GM12878 (cell line): ENCODE measurements around the gene DUSP10. TPM values are rescaled to one million over a fixed set of nuclear protein-coding genes. Genes with fewer than 3 reads are reported as not detected.

Source experiments
- ATAC-seq: fragments of 200-7000 bp; cut with Tn5 transposase; 3 replicates; pipeline ENCODE4 v1.9.1; 2020; ENCODE audit warnings: mild to moderate bottlenecking, moderate library complexity
- BruUV-seq: library from RNA; stranded (reverse); fragments of 400-500 nt; replicated peaks from 2 replicates; lab custom pipeline; 2021; lab: Mats Ljungman, UMichigan
- CTCF ChIA-PET: fragments of 300-600 bp; sonication (Branson Sonifier 250); formaldehyde crosslinking; extraction: SDS; loops from one replicate; lab custom pipeline; 2021; ENCODE audit warnings: inconsistent platforms; lab: Yijun Ruan, JAX
- POLR2A ChIA-PET: fragments of 350-600 bp; formaldehyde crosslinking; extraction: SDS; loops from one replicate; lab custom pipeline; 2021; ENCODE audit warnings: inconsistent platforms; lab: Charles Lee
- RAD21 ChIA-PET: fragments of 300-600 bp; sonication (Branson Sonifier 250); formaldehyde crosslinking; loops from one replicate; lab custom pipeline; 2023; ENCODE audit warnings: antibody characterized with exemption; ENCODE audit not compliant: unreplicated experiment; lab: Charles Lee
- SMC1A ChIA-PET: fragments of 300-600 bp; sonication (Branson Sonifier 250); formaldehyde crosslinking; loops from one replicate; lab custom pipeline; 2023; ENCODE audit not compliant: unreplicated experiment, uncharacterized antibody; lab: Charles Lee
- DNase-seq: peaks from one replicate; pipeline ENCODE4 v3.0.0-alpha.2; 2011; ENCODE audit warnings: low read depth, low spot score
- FAIRE-seq: peaks from 3 replicates; lab custom pipeline; 2011; peaks lifted over from hg19 to GRCh38; lab: Jason Lieb, UNC
- H2AFZ ChIP-seq: 2 replicates; pipeline ENCODE4 v1.6.0; 2011; ENCODE audit warnings: low read depth, low read length, control low read depth; ENCODE audit not compliant: control insufficient read depth
- H3K27ac ChIP-seq: 2 replicates; pipeline ENCODE4 v1.5.1; 2011; ENCODE audit warnings: control low read depth; ENCODE audit not compliant: control insufficient read depth, insufficient read depth
- H3K27me3 ChIP-seq, 2 experiments: replicated peaks in 1 of 2; 2 replicates each; pipeline versions ENCODE4 v1.6.0 to v1.6.1; 2011; ENCODE audit warnings: low read length in 1 of 2; ENCODE audit not compliant: control insufficient read depth in 2 of 2, insufficient read depth in 2 of 2
- H3K36me3 ChIP-seq, 2 experiments: 2 replicates each; pipeline ENCODE4 v1.5.1; 2011; ENCODE audit warnings: low read length in 1 of 2; ENCODE audit not compliant: control insufficient read depth in 2 of 2, insufficient read depth in 2 of 2
- H3K4me1 ChIP-seq: 2 replicates; pipeline ENCODE4 v1.6.1; 2011; ENCODE audit warnings: mild to moderate bottlenecking, low read length, moderate library complexity, mixed read lengths; ENCODE audit not compliant: control insufficient read depth, insufficient read depth
- H3K4me2 ChIP-seq: 2 replicates; pipeline ENCODE4 v1.6.0; 2011; ENCODE audit warnings: control low read depth; ENCODE audit not compliant: control insufficient read depth, insufficient read depth
- H3K4me3 ChIP-seq: fragments of 200-600 bp; sonication (generic); 2 replicates; pipeline ENCODE4 v1.5.1; 2016
- H3K79me2 ChIP-seq: 2 replicates; pipeline ENCODE4 v1.6.0; 2011; ENCODE audit warnings: low read length; ENCODE audit not compliant: control insufficient read depth, insufficient read depth
- H3K9ac ChIP-seq: 2 replicates; pipeline ENCODE4 v1.8.0; 2011; ENCODE audit warnings: low read length, control low read depth, mixed read lengths; ENCODE audit not compliant: control insufficient read depth, insufficient read depth
- H3K9me3 ChIP-seq: replicated peaks from 3 replicates; pipeline ENCODE4 v1.5.1; 2011; ENCODE audit warnings: mild to moderate bottlenecking, low read length; ENCODE audit not compliant: control insufficient read depth, insufficient read depth
- H4K20me1 ChIP-seq: 2 replicates; pipeline ENCODE4 v1.6.0; 2011; ENCODE audit not compliant: control insufficient read depth, insufficient read depth
- CUX1 ChIP-seq: IDR thresholded peaks from 2 replicates; pipeline ENCODE4 v1.6.1; 2012; ENCODE audit warnings: improper control_type of control experiment, low read depth, low read length; ENCODE audit not compliant: insufficient replicate concordance
- ESRRA ChIP-seq: IDR thresholded peaks from 2 replicates; pipeline ENCODE4 v1.6.1; 2012; ENCODE audit warnings: mild to moderate bottlenecking, low read length, improper control_type of control experiment
- IRF4 ChIP-seq: IDR thresholded peaks from 2 replicates; pipeline ENCODE4 v1.6.1; 2011; ENCODE audit warnings: low read depth, low read length
- KAT2A ChIP-seq: conservative IDR thresholded peaks from 2 replicates; pipeline ENCODE4 v1.6.1; 2011; ENCODE audit warnings: low read depth, low read length; ENCODE audit not compliant: control insufficient read depth
- TARDBP ChIP-seq: IDR thresholded peaks from 2 replicates; pipeline ENCODE4 v1.6.1; 2016; ENCODE audit warnings: borderline replicate concordance
- WGBS: methylation state at CpG from one replicate; pipeline ENCODE4 v1.1.6; 2016; ENCODE audit warnings: low lambda C conversion rate; ENCODE audit not compliant: insufficient replicate concordance, insufficient coverage; ENCODE audit errors: missing lambda C conversion rate; 5-methylcytosine and 5-hydroxymethylcytosine counted together
- in situ Hi-C: fragments of 300-500 bp; cut with MboI; formaldehyde crosslinking; loops from 9 replicates; pipeline ENCODE4 v1.14.3; 2018; ENCODE audit warnings: mixed read lengths
- intact Hi-C: fragments of 100-400 bp; cut with micrococcal nuclease; formaldehyde crosslinking; loops from one replicate; pipeline ENCODE4 v1.14.2; 2022; ENCODE audit not compliant: unreplicated experiment
- polyA plus RNA-seq, 11 experiments: library from polyadenylated mRNA; depleted of rRNA in 4 of 11; unstranded in 6 of 11; stranded (reverse) in 5 of 11; fragments of >200 nt; fragmentation: Nextera tagmentation in 4 of 11; fragmentation: Illumina TruSeq in 1 of 11; extraction: Ambion mirVana in 4 of 11; extraction: Trizol in 1 of 11; gene quantifications; 1 replicate in 1 of 11; 2 replicates in 10 of 11; pipeline versions ENCODE4 v1.2.1 to v1.2.3, GENCODE V29; 2011 to 2016; ENCODE audit warnings: inconsistent platforms in 2 of 11, missing spikeins in 2 of 11, low read depth in 1 of 11
- total RNA-seq, 4 experiments: library from RNA; depleted of rRNA in 3 of 4; stranded (reverse); fragments of >200 nt in 3 of 4; fragmentation: Illumina TruSeq in 1 of 4; extraction: Trizol in 1 of 4; gene quantifications; 2 replicates each; pipeline versions ENCODE4 v1.2.1 to v1.2.3, GENCODE V29; 2013 to 2021

The DUSP10 gene
- total and polyA plus RNA-seq, 10 of the 15 experiments (the other 5 are each of a cell fraction or from before 2014, with no cell fraction given) = 20.3 to 38.4 (median 27.8) TPM

DNA sequence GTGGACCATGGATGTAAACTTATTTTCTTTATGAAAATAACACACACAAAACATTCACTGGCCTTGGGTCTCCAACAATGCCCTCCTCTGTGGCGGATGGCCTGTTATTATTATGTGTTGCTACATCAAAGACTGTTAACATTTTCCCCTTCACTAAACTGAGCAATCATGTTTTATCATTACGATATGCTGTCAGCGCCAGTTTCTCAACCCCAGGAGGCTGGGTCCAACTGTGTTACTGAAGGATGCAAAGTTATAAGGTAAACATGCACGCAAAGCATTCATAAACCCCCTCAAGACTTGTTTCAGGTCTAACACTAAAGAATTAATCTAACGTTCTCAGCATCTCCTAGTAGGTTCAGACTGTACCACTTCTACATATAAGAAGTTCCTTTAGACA is 6.0 kb upstream of the DUSP10 start:
- in situ Hi-C loops = no loop called here
- H3K4me3 ChIP-seq = no peak overlapping the region

More for the DNA sequence above, 6.0 kb upstream of the DUSP10 start:
- FAIRE-seq = no peak
- no TSS peak for BruUV-seq
- ChIA-PET SMC1A (interaction anchor here (1.1 kb wide), 1 partner anchor 47 kb away, joined by 4 read pairs; no protein-coding TSS in a partner anchor), CTCF (no interaction called here), RAD21 (interaction anchor here (0.9 kb wide), 1 partner anchor 40 kb away, joined by 4 read pairs; no protein-coding TSS in a partner anchor), POLR2A (no interaction called here)
- no peak for DNase-seq
- Histone ChIP-seq H3K27ac (no peak overlapping the region), H3K36me3 (no peaks in the 10 kb centered on the region), H4K20me1 (no peaks in the 10 kb centered on the region), H3K4me2 (no peak overlapping the region), H3K9me3 (peaks cover 31% of the 10 kb centered on the region), H3K4me1 (peaks cover 9% of the 10 kb centered on the region; the same call in 1 of the 2 replicates), H2AFZ (no peak overlapping the region), H3K9ac (no peak overlapping the region), H3K79me2 (peaks cover 8% of the 10 kb centered on the region), H3K27me3 (no peaks in the 10 kb centered on the region)
- WGBS = 88% methylated on average over 5 of the region's 5 CpGs
- ATAC-seq = no peak
- intact Hi-C loops = no loop called here
- TF ChIP-seq CUX1 (no peak), TARDBP (no peak), ESRRA (no peak), IRF4 (no peak), KAT2A (no peak)
